OCI-M2 (cell line): ENCODE results near the gene RAB29.

ENCODE experiments used
- DNase-seq: peaks from one replicate; lab custom pipeline; 2025; ENCODE audit not compliant: unreplicated experiment; lab: John Stamatoyannopoulos, UW

Gene RAB29

DNA sequence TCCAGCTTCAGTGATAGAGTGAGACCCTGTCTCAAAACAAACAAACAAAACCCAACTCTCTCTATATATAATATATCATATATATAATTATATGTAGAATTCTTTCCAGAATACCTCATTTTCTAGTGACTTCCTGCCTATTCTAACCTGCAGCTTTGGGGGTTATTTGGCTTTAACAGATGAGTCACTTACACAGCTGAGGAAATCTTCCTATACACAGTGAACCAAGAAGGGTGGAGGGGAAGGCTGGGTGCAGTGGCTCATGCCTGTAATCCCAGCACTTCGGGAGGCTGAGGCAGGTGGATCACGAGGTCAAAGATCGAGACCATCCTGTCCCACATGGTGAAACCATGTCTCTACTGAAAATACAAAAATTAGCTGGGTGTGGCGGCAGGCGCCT, 9.2 kb downstream of the RAB29 start:
- no peak for DNase-seq

GRCh38 chr1:205764578-205764977, 10.7 kb downstream of the RAB29 start:
- no peak for DNase-seq

DNA sequence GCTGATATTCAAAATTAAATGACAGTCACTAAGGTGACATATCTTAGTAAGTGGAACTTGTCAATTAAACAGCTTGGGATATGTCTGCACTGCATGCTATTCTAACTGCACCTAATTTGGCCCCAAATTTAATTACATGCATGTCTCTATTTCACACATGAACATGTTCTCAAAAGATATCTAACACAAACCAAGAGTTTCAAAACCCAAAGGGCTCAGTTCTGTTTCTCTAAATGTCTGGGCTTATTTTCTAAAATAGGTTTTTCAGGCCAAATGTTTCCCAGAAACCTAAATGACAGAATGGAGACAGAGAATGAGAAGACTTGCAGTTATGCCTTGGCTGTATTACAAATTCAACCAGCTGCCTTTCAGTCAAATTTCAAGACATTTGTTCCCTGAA, 11.3 kb downstream of the RAB29 start:
- no peak for DNase-seq

- DNase-seq = no peak
Measured at GRCh38 chr1:205760606-205761005, 14.7 kb downstream of the RAB29 start.

DNA sequence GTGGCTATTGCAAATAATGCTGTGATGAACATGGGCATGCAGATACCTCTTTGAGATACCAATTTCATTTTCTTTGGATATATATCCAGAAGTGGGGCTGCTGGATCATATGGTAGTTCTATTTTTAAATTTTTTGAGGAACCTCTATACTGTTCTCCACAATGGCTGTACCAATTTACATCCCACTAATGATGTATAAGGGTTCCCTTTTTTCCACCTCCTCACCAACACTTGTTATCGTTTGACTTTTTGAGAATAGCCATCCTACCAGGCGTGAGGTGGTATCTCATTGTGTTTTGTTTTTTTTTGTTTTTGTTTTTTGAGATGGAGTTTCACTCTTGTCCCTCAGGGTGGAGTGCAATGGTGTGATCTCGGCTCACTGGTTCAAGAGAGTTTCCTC, 18.7 kb downstream of the RAB29 start:
- DNase-seq = no peak

- no peak for DNase-seq
Measured at GRCh38 chr1:205754857-205755256, 20.4 kb downstream of the RAB29 start.

GRCh38 chr1:205751036-205751651, 24.1 kb downstream of the RAB29 start:
- no peak for DNase-seq

DNA sequence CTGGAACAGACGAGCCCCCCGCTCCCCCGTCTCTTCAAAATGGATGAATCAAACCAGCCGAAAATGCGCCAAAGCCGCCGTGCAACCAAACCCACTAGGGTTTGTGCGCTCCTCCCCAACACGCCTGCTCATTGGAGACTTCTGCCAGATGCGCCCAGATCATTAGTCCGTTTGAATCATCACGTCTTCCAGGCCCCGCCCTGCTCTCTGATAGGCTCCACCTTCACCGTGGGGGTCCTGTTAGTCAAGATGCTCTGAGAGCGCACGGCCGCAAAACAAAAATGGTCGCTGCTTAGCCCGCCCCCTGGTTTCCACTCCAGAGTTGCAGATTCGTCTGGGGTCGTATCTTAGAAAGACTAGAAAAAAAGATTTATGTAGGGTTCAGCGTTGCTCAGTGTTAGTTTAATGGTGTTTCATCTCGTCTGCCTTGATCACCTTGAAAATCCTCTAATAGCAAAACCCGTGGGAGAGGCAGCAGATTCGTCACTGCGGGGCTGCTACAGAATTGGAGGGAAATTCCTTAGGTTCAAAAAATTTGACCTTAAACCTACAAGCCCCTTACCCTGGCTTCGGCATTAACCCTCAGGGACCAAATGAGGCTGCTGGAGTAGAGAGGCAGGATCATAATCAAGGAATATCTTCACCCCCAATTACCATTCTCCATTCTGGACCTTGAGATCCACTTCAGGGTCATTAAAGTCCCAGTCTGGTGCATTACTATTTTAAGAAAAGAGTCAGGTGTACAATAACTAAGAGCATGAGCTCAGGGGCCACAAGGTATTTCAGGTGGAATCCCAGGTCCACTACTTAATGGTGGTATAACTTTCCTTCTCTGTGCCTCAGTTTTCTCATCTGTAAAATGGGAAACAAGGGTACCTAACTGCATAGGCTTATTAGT, 24.9 kb downstream of the RAB29 start, which contains the start of gene NUCKS1:
Gene NUCKS1 (minus strand): TSS at position 45 of the 898 bp plus-strand sequence. CDS start 209 bp downstream, outside the sequence.
- DNase-seq = peak; percentile 66

DNA sequence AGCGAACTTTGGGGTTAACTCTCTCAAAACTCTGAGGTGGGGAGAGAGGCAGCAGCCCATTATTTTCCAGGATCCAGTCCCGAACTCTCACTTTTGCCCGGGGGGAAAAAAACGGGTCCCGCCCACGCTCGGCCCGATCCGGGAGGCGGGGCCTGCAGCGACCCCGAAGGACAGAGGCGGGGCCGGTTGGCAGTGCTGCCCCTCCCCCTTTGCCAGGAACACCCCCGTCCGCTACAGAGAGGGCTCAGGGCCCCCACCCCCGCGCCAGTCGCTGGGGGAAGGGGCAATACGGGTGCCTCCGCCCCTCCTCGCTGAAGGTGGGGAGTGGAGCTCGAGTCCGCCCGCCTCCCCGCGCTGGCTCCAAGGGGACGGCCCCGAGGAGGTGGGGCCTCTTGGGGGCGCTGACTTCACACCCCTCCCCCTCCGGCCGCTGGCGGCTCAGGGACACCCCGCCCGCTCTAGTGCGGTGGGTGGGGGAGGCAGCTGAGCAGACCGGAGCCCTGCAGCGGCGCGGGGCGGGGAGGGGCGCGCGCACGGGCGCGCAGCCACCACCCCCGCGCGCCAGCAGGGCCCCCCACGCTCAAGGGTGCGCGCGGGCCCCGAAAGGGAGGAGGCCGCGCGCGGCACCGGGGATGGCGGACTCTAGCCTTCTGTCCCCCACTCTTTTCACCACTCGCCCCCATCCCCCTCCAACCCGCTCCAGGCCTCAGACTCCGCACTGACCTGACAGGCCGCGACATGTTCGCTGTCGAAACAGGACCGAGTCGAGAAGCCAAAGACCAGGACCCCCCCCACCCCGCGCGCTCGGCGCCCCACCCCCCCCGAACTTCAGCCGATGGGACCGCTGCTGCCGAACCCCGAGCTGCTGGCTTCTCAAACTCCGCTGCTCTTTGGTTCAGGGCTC, 25.8 kb downstream of the RAB29 start:
- DNase-seq = peak; percentile 42

- no peak for DNase-seq
Measured at GRCh38 chr1:205748403-205749233, 26.7 kb downstream of the RAB29 start.

DNA sequence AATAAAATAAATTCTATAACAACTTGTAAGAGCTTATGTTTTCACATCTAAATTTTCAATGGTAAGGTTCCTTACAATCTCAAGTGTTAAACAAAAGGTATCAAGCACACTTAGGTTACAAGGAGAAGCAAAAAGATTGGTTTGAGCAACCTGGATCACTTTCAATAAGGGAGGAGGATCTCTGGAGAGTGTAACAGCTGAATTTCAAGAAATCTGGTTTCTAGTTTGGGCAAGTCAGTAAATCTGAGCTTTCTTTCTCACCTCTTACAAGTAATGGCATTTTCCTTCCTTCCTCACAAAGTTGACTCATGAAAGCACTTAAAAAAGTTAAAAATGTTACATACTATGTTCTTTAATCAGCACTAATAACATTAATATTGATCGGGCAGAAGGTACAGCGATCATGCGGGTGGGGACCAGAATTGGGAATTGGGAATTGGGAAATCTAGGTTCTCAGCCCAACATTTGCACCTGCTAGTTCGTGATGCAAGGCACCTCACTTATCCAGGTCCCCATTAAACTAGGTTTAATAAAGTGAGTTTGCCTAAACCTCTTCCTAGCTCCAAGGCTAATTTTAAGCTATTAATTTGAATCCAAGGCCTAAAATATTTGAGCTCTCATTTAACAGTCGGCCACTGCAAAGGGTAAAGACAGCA, 28.4 kb downstream of the RAB29 start:
- DNase-seq = no peak

DNA sequence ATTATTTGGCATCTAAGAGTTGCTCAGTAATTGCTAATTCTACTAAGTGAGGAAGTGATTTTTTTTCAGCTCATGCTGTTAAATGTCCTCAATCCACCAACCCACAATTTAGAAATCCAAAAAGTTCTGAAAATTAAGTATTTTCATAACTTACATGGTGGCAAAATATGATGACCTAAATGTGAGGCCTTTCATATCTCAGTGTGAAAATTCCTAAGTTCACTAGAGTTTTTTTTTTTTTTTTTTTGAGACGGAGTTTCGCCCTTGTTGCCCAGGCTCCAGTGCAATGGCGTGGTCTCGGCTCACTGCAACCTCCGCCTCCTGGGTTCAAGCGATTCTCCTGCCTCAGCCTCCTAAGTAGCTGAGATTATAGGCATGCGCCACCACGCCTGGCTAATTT, 30.9 kb downstream of the RAB29 start:
- DNase-seq = no peak

GRCh38 chr1:205743977-205744376, 31.3 kb downstream of the RAB29 start:
- DNase-seq = no peak

DNA sequence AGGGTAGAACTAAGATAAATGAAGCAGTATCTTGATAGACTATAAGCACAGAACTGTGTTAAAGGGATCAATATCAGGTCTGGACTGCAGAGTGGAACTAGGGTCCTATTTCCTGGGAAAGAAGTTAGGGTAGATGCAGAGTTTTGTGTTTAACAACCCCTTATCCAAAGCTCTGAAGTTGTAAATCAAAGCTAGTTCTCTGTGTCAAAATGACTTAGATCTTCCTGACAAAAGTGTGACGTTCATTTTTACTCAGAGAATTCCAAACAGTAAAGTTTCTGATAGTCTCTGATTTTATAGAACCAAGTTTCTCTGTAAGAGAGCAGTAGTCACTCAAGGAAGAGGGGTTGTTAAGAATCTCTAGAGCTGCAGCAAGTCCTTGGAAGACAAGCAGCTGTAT, 33.6 kb downstream of the RAB29 start:
- DNase-seq = no peak

- no peak for DNase-seq
Measured at GRCh38 chr1:205739348-205740160, 35.7 kb downstream of the RAB29 start.

DNA sequence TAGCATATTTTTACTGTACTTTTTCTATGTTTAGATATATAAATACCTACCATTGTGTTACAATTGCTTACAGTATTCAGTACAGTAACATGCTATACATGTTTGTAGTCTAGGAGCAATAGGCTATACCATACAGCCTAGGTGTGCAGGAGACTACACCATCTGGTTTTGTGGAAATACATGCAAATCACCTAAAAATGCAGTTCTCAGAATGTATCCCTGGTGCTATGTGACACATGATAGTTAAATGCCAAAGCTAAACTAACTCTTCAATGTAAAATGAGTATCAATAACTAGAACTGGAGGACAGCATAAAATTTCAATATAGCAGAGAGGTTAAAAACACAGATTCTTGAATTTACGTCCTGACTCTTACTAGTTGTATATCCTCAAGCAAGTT, 40.1 kb downstream of the RAB29 start:
- DNase-seq = no peak

DNA sequence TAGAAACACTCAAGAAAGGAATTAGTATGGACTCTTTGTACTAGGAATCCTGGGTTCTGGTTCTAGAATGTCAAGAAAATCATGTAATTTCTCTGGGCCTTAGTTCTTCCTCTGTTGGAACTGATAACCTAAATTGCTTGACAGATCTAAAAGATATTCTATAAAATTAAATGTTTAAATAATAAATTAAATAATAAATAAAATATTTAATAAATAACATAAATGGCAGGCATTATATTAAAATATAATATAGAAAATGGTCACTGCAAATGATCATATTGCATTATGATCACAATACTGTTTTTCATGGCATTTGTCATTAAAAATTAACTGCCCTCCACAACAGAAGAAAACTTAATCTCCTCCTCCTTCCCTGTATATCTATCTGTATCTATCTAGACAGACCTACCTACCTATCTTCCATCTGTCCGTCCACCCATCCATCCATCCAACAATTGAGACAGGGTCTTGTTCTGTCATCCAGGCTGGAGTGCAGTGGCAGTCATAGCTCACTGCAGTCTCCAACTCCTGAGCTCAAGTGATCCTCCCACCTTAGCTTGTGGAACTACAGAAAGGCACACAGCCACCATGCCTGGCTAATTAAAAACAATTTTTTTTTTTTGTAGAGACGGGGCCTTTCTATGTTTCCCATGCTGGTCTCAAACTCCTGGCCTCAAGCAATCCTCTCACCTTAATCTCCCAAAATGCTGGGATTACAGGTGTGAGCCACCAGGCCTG, 41.7 kb downstream of the RAB29 start:
- no peak for DNase-seq

DNA sequence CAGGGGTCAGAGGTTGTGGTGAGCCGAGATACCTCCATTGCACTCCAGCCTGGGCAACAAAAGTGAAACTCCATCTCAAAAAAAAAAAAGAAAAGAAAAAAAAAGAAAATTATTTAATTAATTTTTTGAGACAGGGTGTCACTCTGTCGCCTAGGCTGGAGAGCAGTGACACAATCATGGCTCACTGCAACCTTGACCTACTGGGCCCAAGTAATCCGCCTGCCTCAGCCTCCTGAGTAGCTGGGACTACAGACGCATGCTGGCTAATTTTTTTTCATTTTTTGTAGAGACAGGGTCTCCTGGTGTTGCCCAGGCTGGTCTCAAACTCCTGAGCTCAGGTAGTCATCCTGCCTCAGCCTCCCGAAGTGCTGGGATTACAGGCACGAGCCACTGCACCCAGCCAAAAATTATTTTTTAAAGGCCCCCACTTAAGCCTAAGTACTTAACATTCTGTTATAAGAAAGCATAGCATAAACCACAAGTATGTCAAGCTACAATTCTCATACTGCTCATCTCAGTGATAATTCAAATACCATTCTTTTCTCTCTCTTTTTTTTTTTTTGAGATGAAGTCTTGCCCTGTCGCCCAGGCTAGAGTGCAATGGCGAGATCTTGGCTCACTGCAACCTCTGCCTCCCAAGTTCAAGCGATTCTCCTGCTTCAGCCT, 45.2 kb downstream of the RAB29 start:
- no peak for DNase-seq
